Testis (tissue), 2 donors: ENCODE measurements around the gene TCERG1L.

Experiments
- CTCF ChIP-seq, 3 experiments: fragments of 450-650 bp in 2 of 3; fragments of 200-600 bp in 1 of 3; sonication (generic) in 1 of 3; IDR thresholded peaks; one replicate each; pipeline ENCODE4 v1.5.1; 2016 to 2019; ENCODE audit warnings: antibody characterized with exemption in 3 of 3, mild to moderate bottlenecking in 2 of 3, moderate library complexity in 1 of 3
- POLR2A ChIP-seq: fragments of 450-650 bp; IDR thresholded peaks from one replicate; pipeline ENCODE4 v1.6.1; 2017; ENCODE audit warnings: antibody characterized with exemption, mild to moderate bottlenecking, moderate library complexity

- TF ChIP-seq CTCF (IDR thresholded peaks at IDR 0.05) (no peak), POLR2A (no peak)
Observed at GRCh38 chr10:131154306-131155025, 157.1 kb downstream of the TCERG1L start.
